Left colon (tissue), 2 donors: Measurements from ENCODE around the gene ZSCAN18. TPM values are rescaled to one million over a fixed set of nuclear protein-coding genes. Genes with fewer than 3 reads are reported as not detected.

Experiments
- ATAC-seq: fragments of 200-7000 bp; cut with Tn5 transposase; one replicate; pipeline ENCODE4 v1.9.1; 2020; ENCODE audit warnings: mild to moderate bottlenecking, moderate library complexity
- DNase-seq, 2 donors: peaks; one replicate each; pipeline ENCODE4 v3.0.0-alpha.2; 2020
- intact Hi-C, 2 donors: fragments of 100-400 bp; cut with DNase I in 1 of 2; cut with micrococcal nuclease in 1 of 2; formaldehyde crosslinking; loops; one replicate each; pipeline versions ENCODE4 v1.11.2 to v1.14.0; 2022; cut with DNase I, micrococcal nuclease
- total RNA-seq, 2 donors: library from RNA; stranded (reverse); fragmentation: NEBNext Ultra II Directional; extraction: Animal tissue kit (Norgen Biotek cat#: 25700); gene quantifications; one replicate each; pipeline ENCODE4 v1.2.1, GENCODE V29; 2021
- donor health status: DM: no; HTN: no; CAD: no.
- donor health status: DM: yes; HTN: yes; CAD: no.

The ZSCAN18 gene
- total RNA-seq, 2 donors from 2014 or later: 19.8 to 22.6 TPM

GRCh38 chr19:58047672-58048071 is 50.4 kb downstream of the ZSCAN18 start:
- DNase-seq (no peak), ATAC-seq (no peak)
- intact Hi-C loops: no loop called here

- intact Hi-C loops: no loop called here
- ATAC-seq (no peak), DNase-seq (no peak)
Measured at GRCh38 chr19:58046856-58047255, 51.2 kb downstream of the ZSCAN18 start.

GRCh38 chr19:58045411-58046050 is 52.5 kb downstream of the ZSCAN18 start:
- no peak for DNase-seq
- intact Hi-C loops: no loop called here
- ATAC-seq: no peak

- DNase-seq: no peak
- ATAC-seq: no peak
- intact Hi-C loops: no loop called here
Measured at GRCh38 chr19:58044886-58045285, 53.1 kb downstream of the ZSCAN18 start.

DNA sequence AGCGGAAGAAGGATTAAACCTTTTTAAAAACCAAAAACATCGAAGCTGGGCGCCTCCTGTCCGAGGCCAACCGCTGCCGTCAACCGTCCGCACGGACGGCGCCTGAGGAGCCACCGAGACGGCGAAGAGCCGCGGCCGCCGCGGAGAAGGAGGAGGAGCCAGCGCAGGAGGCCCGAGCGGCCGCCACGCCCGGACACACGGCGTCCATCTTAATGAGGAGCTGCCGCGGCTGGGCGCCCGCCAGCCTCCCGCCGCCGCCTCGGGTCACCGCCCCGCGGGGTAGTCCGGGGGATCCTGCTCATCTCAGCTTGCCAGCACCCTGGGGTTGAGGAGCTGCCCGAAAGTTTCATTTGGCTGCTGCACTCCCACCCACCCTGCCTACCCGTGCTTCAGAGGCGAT is 53.6 kb downstream of the ZSCAN18 start:
- no peak for DNase-seq
- ATAC-seq: no peak
- intact Hi-C loops: no loop called here

DNA sequence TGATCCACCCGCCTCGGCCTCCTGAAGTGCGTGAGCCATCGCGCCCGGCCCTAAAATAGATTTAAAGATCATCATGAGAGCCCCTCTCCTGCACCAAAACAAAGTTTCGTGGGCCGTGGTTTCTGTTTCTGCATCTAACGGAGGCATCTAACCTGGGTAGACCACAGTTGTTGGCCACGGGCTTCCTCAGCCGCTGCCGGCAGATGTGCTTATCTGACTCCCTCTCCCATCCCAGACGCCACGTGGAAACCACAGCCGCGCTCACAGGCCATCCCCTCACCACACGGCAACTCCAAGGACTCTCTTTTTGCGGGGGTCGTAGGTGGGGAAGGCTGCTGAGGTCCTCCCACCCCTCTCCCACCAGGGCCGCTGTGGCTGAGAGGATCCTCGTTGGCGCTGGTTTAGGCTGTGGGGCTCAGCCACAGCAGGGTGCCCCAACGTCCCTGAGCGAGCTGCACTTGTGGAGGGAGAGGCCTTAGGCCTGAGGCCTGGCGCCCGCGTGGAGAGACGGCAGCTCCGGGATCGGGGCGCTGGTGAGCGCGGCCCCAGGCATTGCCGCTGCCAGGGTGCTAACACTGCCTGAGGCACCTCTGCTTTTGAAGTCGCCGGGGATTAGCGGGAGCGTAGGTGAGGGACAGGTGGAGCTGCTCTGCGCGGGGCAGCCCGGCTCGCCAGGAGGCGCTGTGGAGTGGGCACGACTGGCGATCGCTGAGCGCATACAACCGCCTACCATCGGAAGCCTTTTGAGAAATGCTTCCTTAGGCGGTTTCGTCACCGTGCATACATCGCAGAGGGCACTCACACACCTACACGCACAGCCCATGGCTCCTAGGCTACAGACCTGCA is 55.3 kb downstream of the ZSCAN18 start:
- no peak for DNase-seq
- no peak for ATAC-seq
- intact Hi-C loops: no loop called here

GRCh38 chr19:58040751-58041525 is 57.1 kb downstream of the ZSCAN18 start:
- ATAC-seq (no peak), DNase-seq (no peak)
- intact Hi-C loops: no loop called here

- ATAC-seq: no peak
- DNase-seq: no peak
- intact Hi-C loops: no loop called here
Measured at GRCh38 chr19:58038688-58039204, 59.3 kb downstream of the ZSCAN18 start.

- intact Hi-C loops: no loop called here
- DNase-seq (no peak), ATAC-seq (no peak)
Measured at GRCh38 chr19:58037927-58038687, 59.9 kb downstream of the ZSCAN18 start.

DNA sequence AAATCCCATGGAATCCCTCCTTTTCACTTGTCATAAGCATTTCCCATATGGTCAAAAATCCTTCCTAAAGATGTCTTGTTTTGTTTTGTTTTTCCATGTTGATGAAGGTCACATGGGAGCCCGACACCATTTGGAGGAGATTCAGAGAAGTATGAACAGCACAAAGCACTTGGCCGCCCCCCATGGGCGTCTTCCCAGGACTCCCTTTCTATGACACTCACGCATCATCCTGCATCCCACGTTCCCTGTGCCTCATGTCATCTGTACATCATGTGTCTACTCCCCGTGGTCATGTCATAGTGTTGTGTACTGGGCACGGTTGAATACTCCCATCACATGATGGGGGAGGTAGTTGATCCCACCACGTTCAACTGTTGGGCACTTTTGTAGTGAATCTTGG is 62.2 kb downstream of the ZSCAN18 start:
- intact Hi-C loops: no loop called here

GRCh38 chr19:58034477-58034793 is 63.6 kb downstream of the ZSCAN18 start:
- ATAC-seq (no peak), DNase-seq (no peak)
- intact Hi-C loops: no loop called here

More for the DNA sequence above, 62.2 kb downstream of the ZSCAN18 start:
- DNase-seq (no peak), ATAC-seq (no peak)

Other genes starting within 250 kb of the ZSCAN18 start
- gene ZNF587, start 248.4 kb downstream of the ZSCAN18 start, total RNA-seq: 10 to 100 TPM; 50.5 to 64.8 TPM
- gene ZNF814, start 209.2 kb downstream of the ZSCAN18 start, total RNA-seq: 10 to 100 TPM; 14.6 to 15.4 TPM
- gene ZNF417, start 181.6 kb downstream of the ZSCAN18 start, total RNA-seq: 10 to 100 TPM; 12.3 TPM
- 1 to 10 TPM in 1 of 2 donors, under 1 TPM in 1; 0.98 to 2.1 TPM for gene ZNF418, start 162.8 kb downstream of the ZSCAN18 start, total RNA-seq
- gene ZNF256, start 150.5 kb downstream of the ZSCAN18 start, total RNA-seq: 1 to 10 TPM; 2.6 to 3.0 TPM
- gene C19orf18, start 123.7 kb downstream of the ZSCAN18 start, total RNA-seq: 1 to 10 TPM in 1 of 2 donors, under 1 TPM in 1; 0.47 to 1.8 TPM
- 10 to 100 TPM; 10.4 to 13.5 TPM for gene ZNF606, start 95.4 kb downstream of the ZSCAN18 start, total RNA-seq
- not detected for gene ZSCAN1, start 64.2 kb downstream of the ZSCAN18 start, total RNA-seq
- 1 to 10 TPM; 1.1 to 1.2 TPM for gene ZNF135, start 38.9 kb downstream of the ZSCAN18 start, total RNA-seq
- 1 to 10 TPM; 3.1 to 3.9 TPM for gene ZNF329, start 52.6 kb upstream of the ZSCAN18 start, total RNA-seq
- gene ZNF274, start 84.8 kb upstream of the ZSCAN18 start, total RNA-seq: 10 to 100 TPM; 14.4 to 17.4 TPM
- 10 to 100 TPM; 17.6 to 29.9 TPM for gene ZNF544, start 130.7 kb upstream of the ZSCAN18 start, total RNA-seq
- 1 to 10 TPM; 3.5 to 4.1 TPM for gene ZNF8, start 180.7 kb upstream of the ZSCAN18 start, total RNA-seq
- gene ERVK3-1, start 207.1 kb upstream of the ZSCAN18 start, total RNA-seq: 10 to 100 TPM; 24.3 to 26.9 TPM
- gene ZSCAN22, start 228.8 kb upstream of the ZSCAN18 start, total RNA-seq: 1 to 10 TPM; 2.6 to 2.8 TPM